GM12878 (cell line): ENCODE measurements around the gene LRTM2. TPM values are rescaled to one million over a fixed set of nuclear protein-coding genes. Genes with fewer than 3 reads are reported as not detected.

Source experiments
- ATAC-seq: fragments of 200-7000 bp; cut with Tn5 transposase; 3 replicates; pipeline ENCODE4 v1.9.1; 2020; ENCODE audit warnings: mild to moderate bottlenecking, moderate library complexity
- BruUV-seq: library from RNA; stranded (reverse); fragments of 400-500 nt; replicated peaks from 2 replicates; lab custom pipeline; 2021; lab: Mats Ljungman, UMichigan
- CTCF ChIA-PET: fragments of 300-600 bp; sonication (Branson Sonifier 250); formaldehyde crosslinking; extraction: SDS; loops from one replicate; lab custom pipeline; 2021; ENCODE audit warnings: inconsistent platforms; lab: Yijun Ruan, JAX
- POLR2A ChIA-PET: fragments of 350-600 bp; formaldehyde crosslinking; extraction: SDS; loops from one replicate; lab custom pipeline; 2021; ENCODE audit warnings: inconsistent platforms; lab: Charles Lee
- RAD21 ChIA-PET: fragments of 300-600 bp; sonication (Branson Sonifier 250); formaldehyde crosslinking; loops from one replicate; lab custom pipeline; 2023; ENCODE audit warnings: antibody characterized with exemption; ENCODE audit not compliant: unreplicated experiment; lab: Charles Lee
- SMC1A ChIA-PET: fragments of 300-600 bp; sonication (Branson Sonifier 250); formaldehyde crosslinking; loops from one replicate; lab custom pipeline; 2023; ENCODE audit not compliant: unreplicated experiment, uncharacterized antibody; lab: Charles Lee
- DNase-seq: peaks from one replicate; pipeline ENCODE4 v3.0.0-alpha.2; 2011; ENCODE audit warnings: low read depth, low spot score
- FAIRE-seq: peaks from 3 replicates; lab custom pipeline; 2011; peaks lifted over from hg19 to GRCh38; lab: Jason Lieb, UNC
- H2AFZ ChIP-seq: 2 replicates; pipeline ENCODE4 v1.6.0; 2011; ENCODE audit warnings: low read depth, low read length, control low read depth; ENCODE audit not compliant: control insufficient read depth
- H3K27ac ChIP-seq: 2 replicates; pipeline ENCODE4 v1.5.1; 2011; ENCODE audit warnings: control low read depth; ENCODE audit not compliant: control insufficient read depth, insufficient read depth
- H3K27me3 ChIP-seq, 2 experiments: replicated peaks in 1 of 2; 2 replicates each; pipeline versions ENCODE4 v1.6.0 to v1.6.1; 2011; ENCODE audit warnings: low read length in 1 of 2; ENCODE audit not compliant: control insufficient read depth in 2 of 2, insufficient read depth in 2 of 2
- H3K36me3 ChIP-seq, 2 experiments: 2 replicates each; pipeline ENCODE4 v1.5.1; 2011; ENCODE audit warnings: low read length in 1 of 2; ENCODE audit not compliant: control insufficient read depth in 2 of 2, insufficient read depth in 2 of 2
- H3K4me1 ChIP-seq: 2 replicates; pipeline ENCODE4 v1.6.1; 2011; ENCODE audit warnings: mild to moderate bottlenecking, low read length, moderate library complexity, mixed read lengths; ENCODE audit not compliant: control insufficient read depth, insufficient read depth
- H3K4me2 ChIP-seq: 2 replicates; pipeline ENCODE4 v1.6.0; 2011; ENCODE audit warnings: control low read depth; ENCODE audit not compliant: control insufficient read depth, insufficient read depth
- H3K4me3 ChIP-seq: fragments of 200-600 bp; sonication (generic); 2 replicates; pipeline ENCODE4 v1.5.1; 2016
- H3K79me2 ChIP-seq: 2 replicates; pipeline ENCODE4 v1.6.0; 2011; ENCODE audit warnings: low read length; ENCODE audit not compliant: control insufficient read depth, insufficient read depth
- H3K9ac ChIP-seq: 2 replicates; pipeline ENCODE4 v1.8.0; 2011; ENCODE audit warnings: low read length, control low read depth, mixed read lengths; ENCODE audit not compliant: control insufficient read depth, insufficient read depth
- H3K9me3 ChIP-seq: replicated peaks from 3 replicates; pipeline ENCODE4 v1.5.1; 2011; ENCODE audit warnings: mild to moderate bottlenecking, low read length; ENCODE audit not compliant: control insufficient read depth, insufficient read depth
- H4K20me1 ChIP-seq: 2 replicates; pipeline ENCODE4 v1.6.0; 2011; ENCODE audit not compliant: control insufficient read depth, insufficient read depth
- BACH1 ChIP-seq: fragments of 450-650 bp; IDR thresholded peaks from 2 replicates; pipeline ENCODE4 v1.6.1; 2017; ENCODE audit warnings: mild to moderate bottlenecking, borderline replicate concordance
- CBFB ChIP-seq: IDR thresholded peaks from 2 replicates; pipeline ENCODE4 v1.6.1; 2016; ENCODE audit warnings: antibody characterized with exemption, low read depth
- CTCF ChIP-seq, 3 experiments: IDR thresholded peaks in 2 of 3; conservative IDR thresholded peaks in 1 of 3; 2 replicates each; pipeline ENCODE4 v1.5.1; 2011; ENCODE audit warnings: low read depth in 3 of 3, low read length in 3 of 3, mild to moderate bottlenecking in 3 of 3, control low read depth in 2 of 3, moderate library complexity in 2 of 3, inconsistent platforms in 1 of 3, mixed read lengths in 1 of 3; ENCODE audit not compliant: control insufficient read depth in 2 of 3, insufficient read depth in 1 of 3; ENCODE audit errors: extremely low read depth in 1 of 3
- NR2C1 ChIP-seq: fragments of 450-650 bp; IDR thresholded peaks from 2 replicates; pipeline ENCODE4 v1.6.1; 2017; ENCODE audit warnings: antibody characterized with exemption, mild to moderate bottlenecking, moderate library complexity
- TARDBP ChIP-seq: IDR thresholded peaks from 2 replicates; pipeline ENCODE4 v1.6.1; 2016; ENCODE audit warnings: borderline replicate concordance
- ZBED1 ChIP-seq: IDR thresholded peaks from 2 replicates; pipeline ENCODE4 v1.6.1; 2016; ENCODE audit warnings: borderline replicate concordance
- ZBTB33 ChIP-seq: fragments of 450-650 bp; IDR thresholded peaks from 2 replicates; pipeline ENCODE4 v1.6.1; 2017; ENCODE audit warnings: mild to moderate bottlenecking
- WGBS: methylation state at CpG from one replicate; pipeline ENCODE4 v1.1.6; 2016; ENCODE audit warnings: low lambda C conversion rate; ENCODE audit not compliant: insufficient replicate concordance, insufficient coverage; ENCODE audit errors: missing lambda C conversion rate; 5-methylcytosine and 5-hydroxymethylcytosine counted together
- in situ Hi-C: fragments of 300-500 bp; cut with MboI; formaldehyde crosslinking; loops from 9 replicates; pipeline ENCODE4 v1.14.3; 2018; ENCODE audit warnings: mixed read lengths
- intact Hi-C: fragments of 100-400 bp; cut with micrococcal nuclease; formaldehyde crosslinking; loops from one replicate; pipeline ENCODE4 v1.14.2; 2022; ENCODE audit not compliant: unreplicated experiment
- polyA plus RNA-seq, 11 experiments: library from polyadenylated mRNA; depleted of rRNA in 4 of 11; unstranded in 6 of 11; stranded (reverse) in 5 of 11; fragments of >200 nt; fragmentation: Nextera tagmentation in 4 of 11; fragmentation: Illumina TruSeq in 1 of 11; extraction: Ambion mirVana in 4 of 11; extraction: Trizol in 1 of 11; gene quantifications; 1 replicate in 1 of 11; 2 replicates in 10 of 11; pipeline versions ENCODE4 v1.2.1 to v1.2.3, GENCODE V29; 2011 to 2016; ENCODE audit warnings: inconsistent platforms in 2 of 11, missing spikeins in 2 of 11, low read depth in 1 of 11
- total RNA-seq, 4 experiments: library from RNA; depleted of rRNA in 3 of 4; stranded (reverse); fragments of >200 nt in 3 of 4; fragmentation: Illumina TruSeq in 1 of 4; extraction: Trizol in 1 of 4; gene quantifications; 2 replicates each; pipeline versions ENCODE4 v1.2.1 to v1.2.3, GENCODE V29; 2013 to 2021
- TF ChIP-seq, protein P1 (sequence below): IDR thresholded peaks from 2 replicates; pipeline ENCODE4 v1.6.1; 2012; ENCODE audit warnings: low read length, inconsistent platforms
- TF ChIP-seq, protein P2 (sequence below): fragments of 150-350 bp; IDR thresholded peaks from 2 replicates; pipeline ENCODE4 v1.6.1; 2014; ENCODE audit warnings: mild to moderate bottlenecking, low read depth, low read length
- TF ChIP-seq, protein P3 (sequence below): IDR thresholded peaks from 2 replicates; pipeline ENCODE4 v1.6.1; 2011; ENCODE audit warnings: low read depth, mild to moderate bottlenecking, low read length, moderate library complexity, borderline replicate concordance; ENCODE audit errors: extremely low read depth
- TF ChIP-seq, protein P4 (sequence below): fragments of 450-650 bp; IDR thresholded peaks from 2 replicates; pipeline ENCODE4 v1.6.1; 2017; ENCODE audit warnings: borderline replicate concordance

Gene LRTM2
- total and polyA plus RNA-seq, 10 of the 15 experiments (the other 5 are each of a cell fraction or from before 2014, with no cell fraction given): 0.05 TPM; not detected in 9

DNA sequence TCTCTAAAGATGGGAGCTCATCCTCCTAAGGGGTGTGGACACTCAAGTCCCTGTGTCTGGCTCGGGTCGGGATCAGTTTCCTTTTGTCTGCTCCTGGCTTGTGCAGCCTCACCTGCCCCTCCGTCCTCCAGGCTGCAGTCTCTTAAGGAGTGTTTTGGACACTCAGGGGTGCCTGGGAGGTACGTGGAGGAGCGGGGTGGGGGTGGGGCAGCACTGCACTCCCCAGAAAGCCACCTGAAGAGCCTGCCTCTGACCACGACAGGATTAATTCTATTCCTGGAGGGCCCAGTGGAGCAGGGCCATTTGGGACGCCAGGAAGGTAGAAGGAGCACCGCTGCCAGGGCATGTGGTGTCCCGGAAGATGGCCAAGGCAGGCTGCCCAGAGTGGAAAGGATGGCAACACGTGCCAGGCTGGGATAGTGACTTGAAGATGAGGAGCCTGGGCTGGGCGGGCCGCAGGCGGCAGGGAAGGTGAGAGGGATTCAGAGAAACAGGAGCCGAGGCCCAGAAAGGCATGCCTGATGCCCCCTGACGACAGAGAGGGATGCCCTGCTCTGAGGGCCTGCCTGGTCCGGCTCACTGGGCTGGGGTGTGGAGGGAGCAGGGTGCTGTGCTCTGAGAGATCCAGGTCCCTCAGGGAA lies 14.8 kb upstream of the LRTM2 start (continued):
- TF ChIP-seq, protein P1, sequence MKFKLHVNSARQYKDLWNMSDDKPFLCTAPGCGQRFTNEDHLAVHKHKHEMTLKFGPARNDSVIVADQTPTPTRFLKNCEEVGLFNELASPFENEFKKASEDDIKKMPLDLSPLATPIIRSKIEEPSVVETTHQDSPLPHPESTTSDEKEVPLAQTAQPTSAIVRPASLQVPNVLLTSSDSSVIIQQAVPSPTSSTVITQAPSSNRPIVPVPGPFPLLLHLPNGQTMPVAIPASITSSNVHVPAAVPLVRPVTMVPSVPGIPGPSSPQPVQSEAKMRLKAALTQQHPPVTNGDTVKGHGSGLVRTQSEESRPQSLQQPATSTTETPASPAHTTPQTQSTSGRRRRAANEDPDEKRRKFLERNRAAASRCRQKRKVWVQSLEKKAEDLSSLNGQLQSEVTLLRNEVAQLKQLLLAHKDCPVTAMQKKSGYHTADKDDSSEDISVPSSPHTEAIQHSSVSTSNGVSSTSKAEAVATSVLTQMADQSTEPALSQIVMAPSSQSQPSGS: no peak
- TF ChIP-seq CTCF (IDR thresholded peaks at IDR 0.05 in 2 of 3, conservative IDR thresholded peaks at IDR 0.05 in 1 of 3; ENCODE audit: control insufficient read depth in 2 of 3, extremely low read depth in 1 of 3, insufficient read depth in 1 of 3, low read depth in 3 of 3, low read length in 3 of 3) (no peak), ZBTB33 (no peak)

DNA sequence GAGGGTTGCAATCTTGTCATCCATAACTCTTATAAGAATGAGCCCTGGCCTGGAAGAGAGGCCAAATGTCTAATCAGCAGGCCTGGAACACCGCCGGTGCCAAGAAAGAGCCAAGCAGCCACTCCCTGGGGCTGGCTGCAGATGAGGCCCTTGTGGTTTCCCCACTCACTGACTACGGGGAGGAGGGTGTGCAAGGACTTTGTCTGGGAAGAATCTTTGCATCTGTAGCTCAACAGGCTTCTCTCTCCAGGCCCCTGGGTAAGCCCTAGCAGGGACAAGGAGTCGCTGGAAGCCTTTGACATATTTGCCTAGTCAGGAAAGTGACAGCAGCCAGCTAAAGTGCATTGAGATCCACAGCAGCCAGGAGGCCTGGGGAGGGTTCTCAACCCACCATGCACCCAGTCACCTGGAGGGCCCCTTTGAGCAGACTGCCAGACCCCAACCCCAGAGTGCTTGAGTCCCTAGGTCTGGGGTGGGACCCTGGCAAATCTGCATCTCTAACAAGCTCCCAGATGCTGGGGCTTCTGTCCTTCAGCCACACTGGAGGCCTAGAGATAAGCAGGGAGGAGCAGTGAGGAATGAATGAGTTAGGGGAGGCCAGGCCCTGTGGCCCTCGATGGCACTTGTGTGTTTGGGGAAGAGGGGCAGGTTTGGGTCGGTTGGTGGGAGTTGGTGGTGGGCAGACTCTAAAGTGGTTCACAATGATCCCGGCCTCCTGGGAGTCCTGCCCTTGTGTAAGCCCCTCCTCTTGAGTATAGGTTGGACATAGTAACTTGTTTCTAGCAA lies 13.9 kb upstream of the LRTM2 start:
- no peaks in the 10 kb centered on the region for H3K79me2 ChIP-seq
- peaks cover 3% of the 10 kb centered on the region; the same call in 1 of the 2 replicates for H3K4me1 ChIP-seq
- H3K27me3 ChIP-seq: no peaks in the 10 kb centered on the region
- FAIRE-seq (no peak), ATAC-seq (no peak), DNase-seq (no peak)
- H3K9me3 ChIP-seq: no peaks in the 10 kb centered on the region
- no peak overlapping the region for H2AFZ ChIP-seq
- H3K27ac ChIP-seq: no peak overlapping the region
- ChIA-PET RAD21 (no interaction called here), POLR2A (interaction anchor here (0.5 kb wide), 1 partner anchor 125 kb away, joined by 4 read pairs; no protein-coding TSS in a partner anchor), CTCF (interaction anchor here (1.0 kb wide), 1 partner anchor 133 kb away, joined by 4 read pairs; no protein-coding TSS in a partner anchor), SMC1A (no interaction called here)
- WGBS: 54% methylated on average over 7 of the region's 7 CpGs
- in situ Hi-C loops (no loop called here), intact Hi-C loops (no loop called here)
- no peak overlapping the region for H3K4me3 ChIP-seq
- no peaks in the 10 kb centered on the region for H3K36me3 ChIP-seq
- BruUV-seq: no TSS peak
- no peak overlapping the region for H3K9ac ChIP-seq
- H4K20me1 ChIP-seq: no peaks in the 10 kb centered on the region
- no peak overlapping the region for H3K4me2 ChIP-seq
- TF ChIP-seq CBFB: no peak
- no peak for TF ChIP-seq TARDBP
- TF ChIP-seq, protein P2, sequence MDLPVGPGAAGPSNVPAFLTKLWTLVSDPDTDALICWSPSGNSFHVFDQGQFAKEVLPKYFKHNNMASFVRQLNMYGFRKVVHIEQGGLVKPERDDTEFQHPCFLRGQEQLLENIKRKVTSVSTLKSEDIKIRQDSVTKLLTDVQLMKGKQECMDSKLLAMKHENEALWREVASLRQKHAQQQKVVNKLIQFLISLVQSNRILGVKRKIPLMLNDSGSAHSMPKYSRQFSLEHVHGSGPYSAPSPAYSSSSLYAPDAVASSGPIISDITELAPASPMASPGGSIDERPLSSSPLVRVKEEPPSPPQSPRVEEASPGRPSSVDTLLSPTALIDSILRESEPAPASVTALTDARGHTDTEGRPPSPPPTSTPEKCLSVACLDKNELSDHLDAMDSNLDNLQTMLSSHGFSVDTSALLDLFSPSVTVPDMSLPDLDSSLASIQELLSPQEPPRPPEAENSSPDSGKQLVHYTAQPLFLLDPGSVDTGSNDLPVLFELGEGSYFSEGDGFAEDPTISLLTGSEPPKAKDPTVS: no peak
- TF ChIP-seq, protein P3, sequence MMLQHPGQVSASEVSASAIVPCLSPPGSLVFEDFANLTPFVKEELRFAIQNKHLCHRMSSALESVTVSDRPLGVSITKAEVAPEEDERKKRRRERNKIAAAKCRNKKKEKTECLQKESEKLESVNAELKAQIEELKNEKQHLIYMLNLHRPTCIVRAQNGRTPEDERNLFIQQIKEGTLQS: no peak
- TF ChIP-seq ZBED1: no peak
- TF ChIP-seq BACH1: no peak
- no peak for TF ChIP-seq NR2C1
- TF ChIP-seq, protein P4, sequence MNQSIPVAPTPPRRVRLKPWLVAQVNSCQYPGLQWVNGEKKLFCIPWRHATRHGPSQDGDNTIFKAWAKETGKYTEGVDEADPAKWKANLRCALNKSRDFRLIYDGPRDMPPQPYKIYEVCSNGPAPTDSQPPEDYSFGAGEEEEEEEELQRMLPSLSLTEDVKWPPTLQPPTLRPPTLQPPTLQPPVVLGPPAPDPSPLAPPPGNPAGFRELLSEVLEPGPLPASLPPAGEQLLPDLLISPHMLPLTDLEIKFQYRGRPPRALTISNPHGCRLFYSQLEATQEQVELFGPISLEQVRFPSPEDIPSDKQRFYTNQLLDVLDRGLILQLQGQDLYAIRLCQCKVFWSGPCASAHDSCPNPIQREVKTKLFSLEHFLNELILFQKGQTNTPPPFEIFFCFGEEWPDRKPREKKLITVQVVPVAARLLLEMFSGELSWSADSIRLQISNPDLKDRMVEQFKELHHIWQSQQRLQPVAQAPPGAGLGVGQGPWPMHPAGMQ: no peak
